Neural progenitor cell (in vitro differentiated cells): ENCODE data around the gene TBXAS1.

Experiments
- EZH2 ChIP-seq: fragments of 200-600 bp; sonication (generic); IDR thresholded peaks from 2 replicates; pipeline ENCODE4 v1.6.1; 2017; ENCODE audit warnings: antibody characterized with exemption, mild to moderate bottlenecking, moderate library complexity
- TF ChIP-seq, protein P1 (sequence below): fragments of 200-600 bp; sonication (generic); IDR thresholded peaks from 2 replicates; pipeline ENCODE4 v1.5.1; 2017; ENCODE audit warnings: antibody characterized with exemption, mild to moderate bottlenecking

DNA sequence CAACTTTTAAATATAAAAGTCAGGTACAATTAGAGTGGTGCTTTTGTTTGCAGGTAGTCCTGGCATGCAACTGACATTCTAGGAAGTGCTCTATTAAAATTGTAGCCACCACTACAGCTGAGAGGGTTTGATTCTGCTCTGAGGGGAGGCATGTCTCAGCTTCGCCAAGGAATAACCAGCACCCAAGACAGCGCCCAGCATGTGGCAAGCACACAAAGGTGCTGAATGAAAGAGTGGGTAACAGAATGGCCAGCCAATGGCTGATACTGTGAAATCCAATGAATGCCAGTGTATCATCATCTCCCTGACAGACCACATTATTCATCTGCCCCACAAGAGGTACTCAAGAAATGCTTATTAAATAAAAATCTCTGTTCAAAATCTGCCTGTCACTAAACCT, 226.8 kb downstream of the TBXAS1 start:
- TF ChIP-seq, protein P1, sequence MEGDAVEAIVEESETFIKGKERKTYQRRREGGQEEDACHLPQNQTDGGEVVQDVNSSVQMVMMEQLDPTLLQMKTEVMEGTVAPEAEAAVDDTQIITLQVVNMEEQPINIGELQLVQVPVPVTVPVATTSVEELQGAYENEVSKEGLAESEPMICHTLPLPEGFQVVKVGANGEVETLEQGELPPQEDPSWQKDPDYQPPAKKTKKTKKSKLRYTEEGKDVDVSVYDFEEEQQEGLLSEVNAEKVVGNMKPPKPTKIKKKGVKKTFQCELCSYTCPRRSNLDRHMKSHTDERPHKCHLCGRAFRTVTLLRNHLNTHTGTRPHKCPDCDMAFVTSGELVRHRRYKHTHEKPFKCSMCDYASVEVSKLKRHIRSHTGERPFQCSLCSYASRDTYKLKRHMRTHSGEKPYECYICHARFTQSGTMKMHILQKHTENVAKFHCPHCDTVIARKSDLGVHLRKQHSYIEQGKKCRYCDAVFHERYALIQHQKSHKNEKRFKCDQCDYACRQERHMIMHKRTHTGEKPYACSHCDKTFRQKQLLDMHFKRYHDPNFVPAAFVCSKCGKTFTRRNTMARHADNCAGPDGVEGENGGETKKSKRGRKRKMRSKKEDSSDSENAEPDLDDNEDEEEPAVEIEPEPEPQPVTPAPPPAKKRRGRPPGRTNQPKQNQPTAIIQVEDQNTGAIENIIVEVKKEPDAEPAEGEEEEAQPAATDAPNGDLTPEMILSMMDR, result no peak
- no peak for TF ChIP-seq EZH2
